Measurements from ENCODE around the gene PRRT4.

Gene PRRT4

DNA sequence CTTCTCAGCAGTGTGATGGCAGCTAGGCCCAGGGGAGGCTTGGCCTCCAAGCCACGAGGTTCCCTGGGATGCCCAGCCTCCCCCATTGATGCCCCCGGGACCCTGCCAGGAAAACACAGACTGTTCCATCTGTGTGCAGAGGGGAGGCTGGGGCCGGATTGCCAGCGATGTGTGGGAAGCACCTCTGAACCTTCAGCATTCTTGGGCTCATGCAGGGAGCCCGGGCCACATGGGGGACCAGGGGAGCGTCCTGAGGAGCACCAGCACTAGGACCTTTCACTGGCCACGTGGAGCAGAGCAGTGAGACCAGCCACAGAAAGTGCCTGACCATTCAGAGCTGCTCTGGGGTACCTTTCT, 45.7 kb upstream of the PRRT4 start:
- no peak overlapping the region for H3K4me3 ChIP-seq (ENCODE audit: low read depth, low read length)
- DNase-seq (ENCODE audit: low read depth): peak; percentile 39
- TF ChIP-seq MYC (IDR thresholded peaks at IDR 0.05; ENCODE audit: low read depth, low read length) (no peak), POLR2A (IDR thresholded peaks at IDR 0.05; ENCODE audit: extremely low read depth, insufficient read length) (no peak)
- TF ChIP-seq, protein P1, sequence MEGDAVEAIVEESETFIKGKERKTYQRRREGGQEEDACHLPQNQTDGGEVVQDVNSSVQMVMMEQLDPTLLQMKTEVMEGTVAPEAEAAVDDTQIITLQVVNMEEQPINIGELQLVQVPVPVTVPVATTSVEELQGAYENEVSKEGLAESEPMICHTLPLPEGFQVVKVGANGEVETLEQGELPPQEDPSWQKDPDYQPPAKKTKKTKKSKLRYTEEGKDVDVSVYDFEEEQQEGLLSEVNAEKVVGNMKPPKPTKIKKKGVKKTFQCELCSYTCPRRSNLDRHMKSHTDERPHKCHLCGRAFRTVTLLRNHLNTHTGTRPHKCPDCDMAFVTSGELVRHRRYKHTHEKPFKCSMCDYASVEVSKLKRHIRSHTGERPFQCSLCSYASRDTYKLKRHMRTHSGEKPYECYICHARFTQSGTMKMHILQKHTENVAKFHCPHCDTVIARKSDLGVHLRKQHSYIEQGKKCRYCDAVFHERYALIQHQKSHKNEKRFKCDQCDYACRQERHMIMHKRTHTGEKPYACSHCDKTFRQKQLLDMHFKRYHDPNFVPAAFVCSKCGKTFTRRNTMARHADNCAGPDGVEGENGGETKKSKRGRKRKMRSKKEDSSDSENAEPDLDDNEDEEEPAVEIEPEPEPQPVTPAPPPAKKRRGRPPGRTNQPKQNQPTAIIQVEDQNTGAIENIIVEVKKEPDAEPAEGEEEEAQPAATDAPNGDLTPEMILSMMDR (IDR thresholded peaks at IDR 0.05; ENCODE audit: low read depth, low read length): no peak
- TF ChIP-seq, protein P2, sequence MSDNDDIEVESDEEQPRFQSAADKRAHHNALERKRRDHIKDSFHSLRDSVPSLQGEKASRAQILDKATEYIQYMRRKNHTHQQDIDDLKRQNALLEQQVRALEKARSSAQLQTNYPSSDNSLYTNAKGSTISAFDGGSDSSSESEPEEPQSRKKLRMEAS (IDR thresholded peaks at IDR 0.05; ENCODE audit: low read depth, low read length): no peak

DNA sequence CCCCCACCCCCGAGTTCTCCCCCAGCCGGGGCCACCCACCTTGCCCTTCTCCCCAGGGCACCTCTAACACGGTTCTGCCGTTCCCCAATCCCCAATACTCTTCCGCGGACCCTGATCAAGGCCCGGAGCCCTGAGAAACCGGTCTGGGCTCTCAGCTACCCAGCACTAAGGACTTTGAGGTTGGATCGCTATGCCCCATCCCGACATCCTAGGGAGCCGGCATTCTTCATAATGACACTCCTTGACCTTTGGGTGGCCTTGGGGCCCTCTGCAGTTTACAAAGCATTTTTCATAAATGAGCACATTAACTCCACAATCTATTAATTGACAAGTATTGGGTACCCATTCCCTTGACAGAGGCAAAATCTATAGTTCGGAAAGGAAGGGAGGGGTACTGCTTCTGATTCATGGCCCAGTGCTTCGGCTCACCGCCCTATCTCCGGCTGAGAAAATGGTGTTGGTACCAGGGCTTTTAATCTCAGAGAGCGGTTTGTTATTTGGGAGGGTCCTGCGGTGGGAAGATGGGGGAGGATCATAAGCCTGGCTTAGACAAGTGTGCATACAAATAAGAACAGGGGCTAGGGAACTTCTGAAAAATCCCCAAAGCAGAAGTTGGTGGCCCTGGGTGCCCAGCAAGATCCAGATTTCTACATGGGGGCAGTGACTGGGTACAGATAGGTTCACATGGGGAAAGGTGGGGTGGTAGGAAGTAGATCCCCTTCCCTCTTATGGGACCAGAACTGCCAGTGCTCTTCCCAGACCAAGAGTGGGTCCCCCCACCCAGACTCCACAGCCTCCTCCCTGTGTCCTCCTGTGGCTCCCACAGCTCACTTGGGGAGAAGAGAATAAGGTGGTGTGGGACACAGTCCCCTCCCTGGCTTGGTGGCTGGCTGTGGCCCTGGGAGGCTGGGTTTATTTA, 45.1 kb upstream of the PRRT4 start:
- H3K4me3 ChIP-seq (ENCODE audit: low read depth, low read length): no peak overlapping the region
- peak; percentile 71 for DNase-seq (ENCODE audit: low read depth)
- TF ChIP-seq MYC (IDR thresholded peaks at IDR 0.05; ENCODE audit: low read depth, low read length) (no peak), POLR2A (IDR thresholded peaks at IDR 0.05; ENCODE audit: extremely low read depth, insufficient read length) (no peak)
- TF ChIP-seq, protein P2 (IDR thresholded peaks at IDR 0.05; ENCODE audit: low read depth, low read length): no peak
- TF ChIP-seq, protein P1 (IDR thresholded peaks at IDR 0.05; ENCODE audit: low read depth, low read length): no peak

DNA sequence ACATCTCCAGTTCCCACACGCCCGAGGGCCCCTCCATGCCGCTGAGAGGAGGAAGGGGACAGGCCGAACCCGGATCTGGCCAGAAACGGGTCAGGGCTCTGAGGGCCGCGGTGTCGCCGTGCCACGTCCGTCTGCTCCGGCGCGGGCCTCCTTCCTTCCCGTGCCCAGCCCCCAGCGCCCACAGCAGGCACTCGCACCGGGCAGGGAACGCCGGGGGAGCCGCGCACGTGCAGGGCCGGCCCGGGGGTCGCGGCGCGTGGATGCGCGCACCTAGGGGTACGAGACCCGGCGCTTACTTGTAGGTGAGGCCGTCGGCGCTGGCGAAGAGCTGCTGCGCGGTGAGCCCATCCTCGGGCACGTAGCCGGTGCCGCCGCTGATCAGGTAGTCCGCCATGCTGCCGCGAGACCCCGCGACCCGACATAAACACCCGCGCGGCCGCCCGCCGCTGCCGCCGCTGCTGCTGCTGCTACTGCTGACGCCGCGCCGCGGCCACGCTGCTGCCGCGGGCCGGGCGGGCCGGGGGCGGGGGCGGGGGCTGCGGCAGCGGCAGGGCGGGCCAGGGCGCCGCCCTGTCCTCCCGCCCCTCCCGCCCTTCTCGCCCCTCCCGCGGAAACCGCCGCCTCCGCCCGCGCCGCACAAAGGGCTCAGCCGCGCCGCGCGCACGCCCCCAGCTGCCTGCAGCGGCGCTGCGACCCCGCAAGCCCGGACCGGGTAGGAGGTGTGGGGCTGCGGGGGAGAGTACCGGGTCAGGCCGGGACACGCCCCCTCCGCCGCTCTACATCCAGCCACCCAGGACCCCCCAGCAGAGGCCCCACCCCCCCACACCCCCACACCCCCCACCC, 44.2 kb upstream of the PRRT4 start:
- H3K4me3 ChIP-seq (ENCODE audit: low read depth, low read length): peak overlapping the region; percentile 87
- DNase-seq (ENCODE audit: low read depth): peak; percentile 84
- peak; percentile 52 for TF ChIP-seq POLR2A (IDR thresholded peaks at IDR 0.05; ENCODE audit: extremely low read depth, insufficient read length)
- TF ChIP-seq, protein P1 (IDR thresholded peaks at IDR 0.05; ENCODE audit: low read depth, low read length): no peak
- TF ChIP-seq, protein P2 (IDR thresholded peaks at IDR 0.05; ENCODE audit: low read depth, low read length): peak; percentile 47
- no peak; the same call in 1 of the 2 replicates for TF ChIP-seq MYC (IDR thresholded peaks at IDR 0.05; ENCODE audit: low read depth, low read length)

DNA sequence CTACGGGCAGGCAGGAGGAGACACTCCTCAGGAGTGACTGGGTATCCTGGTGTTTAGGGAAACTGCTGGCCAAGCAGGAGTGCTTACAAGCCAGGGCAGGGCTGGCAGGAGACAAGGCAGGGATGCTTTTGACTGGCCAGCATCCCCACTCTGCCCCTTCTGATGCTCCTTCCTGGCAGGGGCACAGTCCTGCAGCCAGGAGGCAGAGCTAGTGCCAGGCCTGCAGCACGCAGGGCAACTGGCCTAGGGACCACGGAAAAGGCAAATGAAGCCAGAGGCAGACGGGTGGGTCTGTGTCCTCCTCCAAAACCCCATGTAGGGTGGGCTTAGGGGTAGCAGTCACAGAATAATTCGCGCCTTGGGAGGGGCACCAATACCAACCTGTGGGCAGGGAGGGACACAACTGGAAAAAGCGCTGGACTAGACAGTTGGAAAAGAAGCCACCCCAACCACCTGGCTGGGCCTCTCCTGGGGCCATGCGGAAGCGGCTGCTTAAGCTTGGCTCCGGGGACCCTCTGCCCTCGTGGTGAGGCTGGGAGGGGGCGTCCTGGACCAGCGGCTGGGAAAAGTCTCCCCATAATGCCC, 43.5 kb upstream of the PRRT4 start:
- TF ChIP-seq POLR2A (IDR thresholded peaks at IDR 0.05; ENCODE audit: extremely low read depth, insufficient read length) (no peak), MYC (IDR thresholded peaks at IDR 0.05; ENCODE audit: low read depth, low read length) (no peak; the same call in 1 of the 2 replicates)
- TF ChIP-seq, protein P2 (IDR thresholded peaks at IDR 0.05; ENCODE audit: low read depth, low read length): no peak; the same call in 1 of the 2 replicates
- TF ChIP-seq, protein P1 (IDR thresholded peaks at IDR 0.05; ENCODE audit: low read depth, low read length): no peak
- H3K4me3 ChIP-seq (ENCODE audit: low read depth, low read length): peak overlapping the region; percentile 87
- peak; percentile 51 for DNase-seq (ENCODE audit: low read depth)

DNA sequence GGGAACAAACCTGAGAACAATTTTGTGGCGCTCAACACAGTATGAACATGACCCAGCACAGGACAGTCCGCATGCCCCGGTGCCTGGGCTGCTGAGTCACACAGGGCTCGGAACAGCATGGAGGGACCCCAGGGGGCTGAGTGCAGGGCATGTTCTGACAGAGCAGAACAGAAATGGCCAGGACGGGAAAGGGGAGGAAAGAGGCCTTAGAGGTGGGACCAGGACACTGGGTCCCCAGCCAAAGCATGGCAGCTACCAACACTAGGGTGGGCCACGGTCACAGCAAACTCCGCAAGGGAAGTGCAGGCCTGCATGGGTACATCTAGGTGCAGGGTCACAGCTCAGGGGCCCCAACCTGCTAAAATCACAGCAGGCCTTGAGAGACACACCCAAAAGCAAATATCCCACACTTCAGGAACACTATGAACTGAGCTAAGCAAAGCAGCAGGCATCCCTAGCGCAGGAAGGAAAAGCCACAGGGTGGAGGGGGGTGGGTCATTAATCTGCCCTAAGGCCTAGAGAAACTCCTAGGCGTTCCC, 42.7 kb upstream of the PRRT4 start:
- peak overlapping the region; percentile 87 for H3K4me3 ChIP-seq (ENCODE audit: low read depth, low read length)
- DNase-seq (ENCODE audit: low read depth): no peak
- TF ChIP-seq, protein P2 (IDR thresholded peaks at IDR 0.05; ENCODE audit: low read depth, low read length): no peak
- no peak for TF ChIP-seq MYC (IDR thresholded peaks at IDR 0.05; ENCODE audit: low read depth, low read length)
- no peak for TF ChIP-seq POLR2A (IDR thresholded peaks at IDR 0.05; ENCODE audit: extremely low read depth, insufficient read length)
- TF ChIP-seq, protein P1 (IDR thresholded peaks at IDR 0.05; ENCODE audit: low read depth, low read length): no peak
